Neutrophil (primary cell): Measurements from ENCODE around the gene PCDHA3.

Experiments
- H3K27ac ChIP-seq: fragments of 200-600 bp; sonication (generic); 2 replicates; pipeline ENCODE4 v1.5.1; 2016; ENCODE audit warnings: mild to moderate bottlenecking, moderate library complexity
- H3K27me3 ChIP-seq: fragments of 200-600 bp; sonication (generic); 2 replicates; pipeline ENCODE4 v1.6.0; 2016; ENCODE audit warnings: mild to moderate bottlenecking
- H3K36me3 ChIP-seq: fragments of 200-600 bp; sonication (generic); 2 replicates; pipeline ENCODE4 v1.5.1; 2017
- H3K4me1 ChIP-seq, 2 experiments: fragments of 200-600 bp in 1 of 2; sonication (generic) in 1 of 2; 1 replicate in 1 of 2; 2 replicates in 1 of 2; pipeline versions ENCODE4 v1.5.1 to v1.6.1; 2013 to 2016; ENCODE audit warnings: low read depth in 1 of 2, low read length in 1 of 2, mild to moderate bottlenecking in 1 of 2, moderate library complexity in 1 of 2; ENCODE audit not compliant: control insufficient read depth in 1 of 2, insufficient read depth in 1 of 2
- H3K4me3 ChIP-seq, 2 experiments: fragments of 200-600 bp in 1 of 2; sonication (generic) in 1 of 2; 1 replicate in 1 of 2; 2 replicates in 1 of 2; pipeline ENCODE4 v1.5.1; 2013 to 2016; ENCODE audit warnings: low read depth in 1 of 2, low read length in 1 of 2, mild to moderate bottlenecking in 1 of 2, moderate library complexity in 1 of 2
- H3K9me3 ChIP-seq: fragments of 200-600 bp; sonication (generic); 2 replicates; pipeline ENCODE4 v1.5.1; 2016
- TF ChIP-seq, protein P1 (sequence below): fragments of 200-600 bp; sonication (generic); IDR thresholded peaks from 2 replicates; pipeline ENCODE4 v1.5.1; 2016; ENCODE audit warnings: antibody characterized with exemption

The PCDHA3 gene

DNA sequence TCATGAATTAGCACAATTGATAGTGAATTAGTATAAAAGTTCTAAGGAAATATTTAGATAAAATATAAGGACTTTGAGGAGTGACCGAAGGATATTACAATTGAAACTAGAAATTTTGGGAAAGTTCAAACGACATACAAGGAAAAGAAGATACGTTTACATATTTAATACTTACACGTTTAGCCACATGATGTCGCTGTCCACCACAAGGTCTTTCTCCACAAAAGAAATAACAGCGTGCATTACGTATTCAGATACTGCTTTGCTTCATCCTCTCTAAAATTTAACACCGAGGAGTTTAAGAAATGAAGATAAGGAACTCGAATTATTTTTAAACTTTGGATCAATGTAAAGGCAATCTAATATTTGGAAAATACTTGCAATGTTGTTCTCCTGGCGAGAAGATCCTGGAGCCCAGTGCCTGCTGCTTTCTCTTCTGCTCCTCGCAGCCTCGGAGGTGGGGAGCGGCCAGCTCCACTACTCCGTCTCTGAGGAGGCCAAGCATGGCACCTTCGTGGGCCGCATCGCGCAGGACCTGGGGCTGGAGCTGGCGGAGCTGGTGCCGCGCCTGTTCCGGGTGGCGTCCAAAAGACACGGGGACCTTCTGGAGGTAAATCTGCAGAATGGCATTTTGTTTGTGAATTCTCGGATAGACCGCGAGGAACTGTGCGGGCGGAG lies at the start of gene PCDHA3:
Gene PCDHA3, plus strand, starts transcription at position 242 of the 678 bp plus-strand sequence.
- TF ChIP-seq, protein P1, sequence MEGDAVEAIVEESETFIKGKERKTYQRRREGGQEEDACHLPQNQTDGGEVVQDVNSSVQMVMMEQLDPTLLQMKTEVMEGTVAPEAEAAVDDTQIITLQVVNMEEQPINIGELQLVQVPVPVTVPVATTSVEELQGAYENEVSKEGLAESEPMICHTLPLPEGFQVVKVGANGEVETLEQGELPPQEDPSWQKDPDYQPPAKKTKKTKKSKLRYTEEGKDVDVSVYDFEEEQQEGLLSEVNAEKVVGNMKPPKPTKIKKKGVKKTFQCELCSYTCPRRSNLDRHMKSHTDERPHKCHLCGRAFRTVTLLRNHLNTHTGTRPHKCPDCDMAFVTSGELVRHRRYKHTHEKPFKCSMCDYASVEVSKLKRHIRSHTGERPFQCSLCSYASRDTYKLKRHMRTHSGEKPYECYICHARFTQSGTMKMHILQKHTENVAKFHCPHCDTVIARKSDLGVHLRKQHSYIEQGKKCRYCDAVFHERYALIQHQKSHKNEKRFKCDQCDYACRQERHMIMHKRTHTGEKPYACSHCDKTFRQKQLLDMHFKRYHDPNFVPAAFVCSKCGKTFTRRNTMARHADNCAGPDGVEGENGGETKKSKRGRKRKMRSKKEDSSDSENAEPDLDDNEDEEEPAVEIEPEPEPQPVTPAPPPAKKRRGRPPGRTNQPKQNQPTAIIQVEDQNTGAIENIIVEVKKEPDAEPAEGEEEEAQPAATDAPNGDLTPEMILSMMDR: no peak
- H3K36me3 ChIP-seq: no peaks in the 10 kb centered on the region
- H3K4me1 ChIP-seq: no peaks in the 10 kb centered on the region
- peaks cover 41% of the 10 kb centered on the region for H3K9me3 ChIP-seq
- H3K27me3 ChIP-seq: peaks cover 24% of the 10 kb centered on the region
- no peak within 1 kb of the TSS for H3K27ac ChIP-seq
- H3K4me3 ChIP-seq: no peak within 1 kb of the TSS

DNA sequence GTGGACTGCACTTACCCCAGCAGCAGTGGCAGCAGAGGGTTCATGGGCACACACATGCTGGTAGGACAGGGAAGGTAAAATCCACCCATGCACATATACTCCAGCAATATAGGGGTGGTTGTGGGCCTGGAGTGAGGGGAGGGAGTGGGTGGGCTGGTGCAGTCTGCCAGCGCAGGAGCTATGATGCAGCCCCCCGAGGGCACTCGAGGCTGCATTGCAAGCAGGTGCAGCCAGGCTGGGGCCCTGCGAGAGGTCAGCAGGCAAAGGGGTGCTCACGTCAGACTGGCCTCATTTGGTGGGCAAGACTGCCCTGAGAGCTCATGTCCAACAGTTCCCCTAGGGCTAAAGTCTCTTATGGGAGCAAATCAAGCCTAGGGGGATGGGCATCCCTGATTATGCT lies 47.3 kb upstream of the PCDHA3 start:
- H3K27me3 ChIP-seq: no peaks in the 10 kb centered on the region
- peaks cover 15% of the 10 kb centered on the region for H3K9me3 ChIP-seq
- H3K4me3 ChIP-seq: no peak overlapping the region
- H3K27ac ChIP-seq: no peak overlapping the region
- H3K36me3 ChIP-seq: no peaks in the 10 kb centered on the region
- TF ChIP-seq, protein P1: no peak
- H3K4me1 ChIP-seq: no peaks in the 10 kb centered on the region

DNA sequence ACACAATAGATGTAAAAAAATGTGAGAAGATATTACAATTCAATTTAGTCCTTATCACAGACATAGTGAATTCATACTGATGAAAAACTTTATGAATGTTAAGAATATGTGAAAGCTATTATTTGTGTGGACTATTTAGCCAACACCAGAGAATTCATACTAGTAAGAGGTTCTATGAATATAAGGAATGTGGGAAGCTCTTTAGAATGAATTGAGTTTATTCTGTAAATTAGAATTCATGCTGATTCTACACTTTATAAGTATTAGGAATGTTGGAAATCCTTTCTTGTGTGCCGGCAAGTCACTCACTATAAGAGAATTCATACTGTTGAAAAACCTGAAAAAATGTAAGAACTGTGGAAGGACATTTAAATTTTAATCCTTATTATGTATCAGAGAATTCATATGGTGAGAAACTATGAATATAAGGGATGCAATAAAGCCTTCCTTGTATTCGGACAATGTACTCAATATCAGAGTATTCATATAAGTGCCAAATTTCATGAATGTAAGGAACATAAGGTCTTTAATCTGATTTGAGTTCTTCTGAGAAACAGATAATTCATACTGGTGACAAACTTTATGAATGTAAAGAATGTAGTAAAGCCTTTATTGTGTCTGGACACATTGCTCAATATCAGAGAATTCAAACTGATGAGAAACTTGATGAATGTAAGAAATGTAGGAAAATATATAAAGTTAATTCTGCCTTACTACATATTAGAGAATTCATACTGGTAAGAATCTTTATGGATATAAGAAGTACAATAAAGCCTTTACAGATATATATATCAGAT lies 36.5 kb upstream of the PCDHA3 start:
- no peaks in the 10 kb centered on the region for H3K4me1 ChIP-seq
- no peaks in the 10 kb centered on the region for H3K27me3 ChIP-seq
- H3K4me3 ChIP-seq: no peak overlapping the region
- H3K9me3 ChIP-seq: peaks cover 63% of the 10 kb centered on the region
- TF ChIP-seq, protein P1: no peak
- H3K27ac ChIP-seq: no peak overlapping the region
- H3K36me3 ChIP-seq: no peaks in the 10 kb centered on the region

DNA sequence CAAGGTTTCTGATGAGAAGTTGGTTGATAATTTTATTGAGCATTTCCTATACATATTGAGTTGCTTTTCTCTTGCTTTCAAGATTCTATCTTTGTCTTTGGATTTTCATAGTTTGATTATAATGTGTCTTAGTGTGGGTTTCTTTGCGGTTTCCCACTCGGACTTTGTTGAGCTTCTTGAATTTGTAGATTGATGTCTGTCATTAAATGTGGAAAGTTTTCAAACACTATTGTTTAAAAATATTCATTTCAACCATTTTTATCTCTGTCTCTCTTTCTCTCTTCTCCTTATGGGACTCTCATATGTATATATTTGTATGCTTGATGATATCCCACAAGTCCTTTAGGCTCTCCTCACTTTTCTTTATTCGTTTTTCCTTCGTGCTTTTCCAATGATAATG lies 33.4 kb upstream of the PCDHA3 start:
- no peak overlapping the region for H3K4me3 ChIP-seq
- TF ChIP-seq, protein P1: no peak
- H3K36me3 ChIP-seq: no peaks in the 10 kb centered on the region
- H3K27me3 ChIP-seq: no peaks in the 10 kb centered on the region
- H3K4me1 ChIP-seq: no peaks in the 10 kb centered on the region
- no peak overlapping the region for H3K27ac ChIP-seq
- peaks cover 61% of the 10 kb centered on the region for H3K9me3 ChIP-seq

DNA sequence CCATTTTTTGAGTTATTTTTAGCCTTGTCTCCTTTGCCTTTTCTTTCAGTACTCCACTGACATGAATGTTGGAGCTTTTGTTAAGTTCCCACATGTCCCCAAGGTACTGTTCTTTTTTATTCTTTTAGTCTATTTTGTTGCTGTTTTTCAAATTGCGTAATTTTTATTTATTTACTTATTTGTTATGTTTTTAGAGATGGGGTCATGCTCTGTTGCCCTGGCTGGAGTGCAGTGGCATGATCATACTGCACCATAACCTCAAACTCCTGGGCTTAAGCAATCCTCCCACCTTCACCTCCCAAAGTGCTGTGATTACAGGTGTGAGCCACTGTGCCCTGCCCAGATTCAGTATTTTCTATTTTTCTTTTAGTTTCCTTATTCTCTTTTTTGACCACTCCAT lies 20.3 kb upstream of the PCDHA3 start:
- no peak overlapping the region for H3K27ac ChIP-seq
- H3K4me3 ChIP-seq: no peak overlapping the region
- no peaks in the 10 kb centered on the region for H3K36me3 ChIP-seq
- TF ChIP-seq, protein P1: no peak
- peaks cover 21% of the 10 kb centered on the region for H3K9me3 ChIP-seq
- H3K4me1 ChIP-seq: no peaks in the 10 kb centered on the region
- H3K27me3 ChIP-seq: no peaks in the 10 kb centered on the region
